Ovary (tissue), 3 donors: ENCODE data around the gene RYR2.

ENCODE experiments used
- CTCF ChIP-seq, 3 donors: fragments of 450-650 bp in 2 of 3; fragments of 200-600 bp in 1 of 3; IDR thresholded peaks; one replicate each; pipeline versions ENCODE4 v1.5.1 to v1.8.0; 2016 to 2022; ENCODE audit warnings: antibody characterized with exemption in 3 of 3, mild to moderate bottlenecking in 1 of 3
- POLR2A ChIP-seq: fragments of 450-650 bp; IDR thresholded peaks from one replicate; pipeline ENCODE4 v1.6.1; 2017; ENCODE audit warnings: antibody characterized with exemption, mild to moderate bottlenecking, moderate library complexity
- donor health status: DM: no; HTN: no; CAD: no.

GRCh38 chr1:237791592-237791991 is 749.6 kb downstream of the RYR2 start:
- TF ChIP-seq CTCF (IDR thresholded peaks at IDR 0.05): no peak
- no peak for TF ChIP-seq POLR2A
